GM21737 (cell line): Measurements from ENCODE around the gene WAPL.

Experiments used
- ATAC-seq: cut with Tn5 transposase; IDR thresholded peaks from one replicate; pipeline ENCODE4 v1.9.1; 2021; ENCODE audit warnings: mild to moderate bottlenecking, moderate library complexity; ENCODE audit not compliant: unreplicated experiment

Gene WAPL

GRCh38 chr10:86413046-86413728 lies 108.4 kb downstream of the WAPL start:
- peak; percentile 67 for ATAC-seq

- ATAC-seq = no peak
Measured at GRCh38 chr10:86411852-86412560, 109.6 kb downstream of the WAPL start.

- peak; percentile 45 for ATAC-seq
Measured at GRCh38 chr10:86411281-86411841, 110.2 kb downstream of the WAPL start.

- no peak for ATAC-seq
Measured at GRCh38 chr10:86410542-86411124, 111.0 kb downstream of the WAPL start.

- no peak for ATAC-seq
Measured at GRCh38 chr10:86409183-86409582, 112.4 kb downstream of the WAPL start.

GRCh38 chr10:86403183-86403797 lies 118.3 kb downstream of the WAPL start:
- ATAC-seq = no peak

- no peak for ATAC-seq
Measured at GRCh38 chr10:86402283-86402941, 119.2 kb downstream of the WAPL start.

GRCh38 chr10:86401588-86402282 lies 119.9 kb downstream of the WAPL start:
- ATAC-seq = no peak

GRCh38 chr10:86400705-86401587 lies 120.6 kb downstream of the WAPL start:
- ATAC-seq = peak; percentile 23

GRCh38 chr10:86399879-86400704 lies 121.5 kb downstream of the WAPL start:
- peak; percentile 85 for ATAC-seq

- ATAC-seq = no peak
Measured at GRCh38 chr10:86399514-86399878, 122.1 kb downstream of the WAPL start.

- no peak for ATAC-seq
Measured at GRCh38 chr10:86397120-86397519, 124.5 kb downstream of the WAPL start.

GRCh38 chr10:86393862-86394455 lies 127.6 kb downstream of the WAPL start:
- ATAC-seq = no peak

GRCh38 chr10:86393362-86393761 lies 128.2 kb downstream of the WAPL start:
- no peak for ATAC-seq

GRCh38 chr10:86392723-86393094 lies 128.9 kb downstream of the WAPL start:
- peak; percentile 66 for ATAC-seq

- peak; percentile 9 for ATAC-seq
Measured at GRCh38 chr10:86391986-86392722, 129.4 kb downstream of the WAPL start.

- ATAC-seq = no peak
Measured at GRCh38 chr10:86391236-86391840, 130.3 kb downstream of the WAPL start.
